Esophagus squamous epithelium (tissue), 5 donors: ENCODE data around the gene RASGEF1C. TPM values are rescaled to one million over a fixed set of nuclear protein-coding genes. Genes with fewer than 3 reads are reported as not detected.

Experiments used
- DNase-seq: peaks from one replicate; lab custom pipeline; 2025; lab: John Stamatoyannopoulos, UW
- H3K27ac ChIP-seq, 4 donors: fragments of 200-600 bp; sonication (generic); one replicate each; pipeline ENCODE4 v1.5.1; 2016 to 2019; ENCODE audit warnings: mild to moderate bottlenecking in 1 of 4
- H3K27me3 ChIP-seq, 4 donors: fragments of 200-600 bp; sonication (generic); 1 replicate in 3 of 4; 2 replicates in 1 of 4; pipeline versions ENCODE4 v1.5.1 to v1.6.0; 2017 to 2021; ENCODE audit warnings: antibody characterized with exemption in 1 of 4
- H3K36me3 ChIP-seq, 3 donors: fragments of 200-600 bp; sonication (generic); one replicate each; pipeline ENCODE4 v1.5.1; 2016 to 2019
- H3K4me1 ChIP-seq, 3 donors: fragments of 200-600 bp; sonication (generic); one replicate each; pipeline ENCODE4 v1.5.1; 2017 to 2019
- H3K4me3 ChIP-seq, 4 donors: fragments of 200-600 bp; sonication (generic); 1 replicate in 3 of 4; 2 replicates in 1 of 4; pipeline ENCODE4 v1.5.1; 2016 to 2019; ENCODE audit warnings: mild to moderate bottlenecking in 2 of 4, moderate library complexity in 1 of 4
- H3K9me3 ChIP-seq, 3 donors: fragments of 200-600 bp; sonication (generic); one replicate each; pipeline ENCODE4 v1.5.1; 2016 to 2019
- POLR2A ChIP-seq, 4 donors: fragments of 450-650 bp; IDR thresholded peaks; one replicate each; pipeline ENCODE4 v1.6.1; 2017; ENCODE audit warnings: antibody characterized with exemption in 4 of 4, mild to moderate bottlenecking in 4 of 4, moderate library complexity in 3 of 4
- WGBS, 2 donors: methylation state at CpG; one replicate each; pipeline ENCODE4 v1.1.5; 2018; 5-methylcytosine and 5-hydroxymethylcytosine counted together
- intact Hi-C: fragments of 100-400 bp; cut with DNase I; formaldehyde crosslinking; loops from one replicate; pipeline ENCODE4 v1.15.0; 2022
- total RNA-seq, 4 donors: library from RNA; depleted of rRNA; stranded (reverse); fragments of >200 nt; gene quantifications; one replicate each; pipeline ENCODE4 v1.1.0, GENCODE V29; 2016
- TF ChIP-seq, protein P1 (sequence below), 6 experiments: fragments of 450-650 bp in 4 of 6; fragments of 200-600 bp in 2 of 6; sonication (generic) in 2 of 6; IDR thresholded peaks; one replicate each; pipeline ENCODE4 v1.5.1; 2016 to 2019; ENCODE audit warnings: antibody characterized with exemption in 6 of 6, mild to moderate bottlenecking in 4 of 6, moderate library complexity in 4 of 6
- donor health status: DM: yes; HTN: yes; CAD: no.

Gene RASGEF1C
- total RNA-seq, 4 donors from 2014 or later = 0.19 to 0.26 TPM; not detected in 2

DNA sequence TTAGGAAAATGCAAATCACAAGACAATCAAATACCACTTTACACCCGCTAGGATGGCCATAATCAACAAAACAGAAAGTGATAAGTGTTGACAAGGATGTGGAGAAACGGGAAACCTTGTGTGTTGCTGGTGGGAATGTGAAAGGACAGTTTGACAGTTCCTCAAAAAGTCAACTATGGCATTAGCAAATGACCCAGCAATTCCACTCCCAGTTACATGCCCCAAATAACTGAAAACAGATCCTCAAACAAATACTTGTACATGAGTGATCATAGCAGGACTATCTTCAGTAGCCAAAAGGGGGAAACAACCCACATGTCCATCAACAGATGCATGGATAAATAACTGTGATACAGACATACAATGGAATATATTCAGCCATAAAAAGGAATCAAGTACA, 21.2 kb downstream of the RASGEF1C start:
- DNase-seq = no peak
- Histone ChIP-seq H3K27me3 (no peaks in the 10 kb centered on the region), H3K27ac (no peak overlapping the region), H3K9me3 (peaks cover 0 to 26% (median 7%) of the 10 kb centered on the region in 3 donors), H3K4me3 (no peak overlapping the region), H3K4me1 (no peaks in the 10 kb centered on the region), H3K36me3 (no peaks in the 10 kb centered on the region)
- intact Hi-C loops = no loop called here
- 48 to 77% methylated on average over 2 of the region's 2 CpGs for WGBS, 2 donors
- no peak for TF ChIP-seq POLR2A (IDR thresholded peaks at IDR 0.05)
- TF ChIP-seq, protein P1, sequence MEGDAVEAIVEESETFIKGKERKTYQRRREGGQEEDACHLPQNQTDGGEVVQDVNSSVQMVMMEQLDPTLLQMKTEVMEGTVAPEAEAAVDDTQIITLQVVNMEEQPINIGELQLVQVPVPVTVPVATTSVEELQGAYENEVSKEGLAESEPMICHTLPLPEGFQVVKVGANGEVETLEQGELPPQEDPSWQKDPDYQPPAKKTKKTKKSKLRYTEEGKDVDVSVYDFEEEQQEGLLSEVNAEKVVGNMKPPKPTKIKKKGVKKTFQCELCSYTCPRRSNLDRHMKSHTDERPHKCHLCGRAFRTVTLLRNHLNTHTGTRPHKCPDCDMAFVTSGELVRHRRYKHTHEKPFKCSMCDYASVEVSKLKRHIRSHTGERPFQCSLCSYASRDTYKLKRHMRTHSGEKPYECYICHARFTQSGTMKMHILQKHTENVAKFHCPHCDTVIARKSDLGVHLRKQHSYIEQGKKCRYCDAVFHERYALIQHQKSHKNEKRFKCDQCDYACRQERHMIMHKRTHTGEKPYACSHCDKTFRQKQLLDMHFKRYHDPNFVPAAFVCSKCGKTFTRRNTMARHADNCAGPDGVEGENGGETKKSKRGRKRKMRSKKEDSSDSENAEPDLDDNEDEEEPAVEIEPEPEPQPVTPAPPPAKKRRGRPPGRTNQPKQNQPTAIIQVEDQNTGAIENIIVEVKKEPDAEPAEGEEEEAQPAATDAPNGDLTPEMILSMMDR (IDR thresholded peaks at IDR 0.05) = no peak

DNA sequence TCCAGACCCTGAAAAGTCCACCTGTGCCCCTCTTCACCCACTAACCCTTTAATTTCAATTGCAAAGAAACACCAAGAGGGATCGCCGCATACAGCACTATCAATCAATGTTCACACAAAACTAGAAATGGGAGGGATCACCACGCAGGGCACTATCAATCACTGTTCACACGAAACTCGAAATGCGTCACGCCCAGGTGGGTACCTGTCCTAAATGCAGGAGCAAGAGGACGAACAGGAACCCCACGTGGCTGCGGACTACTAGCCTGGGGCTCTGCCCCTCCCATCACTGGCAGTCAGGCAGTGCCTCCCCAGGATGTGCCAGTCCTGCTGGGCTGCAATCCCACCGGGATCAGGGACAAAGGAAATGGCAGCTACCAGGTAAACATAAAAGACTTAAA, 28.2 kb downstream of the RASGEF1C start:
- TF ChIP-seq, protein P1 (IDR thresholded peaks at IDR 0.05) = no peak
- no peak for TF ChIP-seq POLR2A (IDR thresholded peaks at IDR 0.05)
- no peak for DNase-seq
- WGBS, 2 donors = 53% methylated on average over 11 of the region's 11 CpGs
- Histone ChIP-seq H3K9me3 (peaks cover 0 to 8% (median 7%) of the 10 kb centered on the region in 3 donors), H3K27me3 (peaks cover 0 to 26% (median 0%) of the 10 kb centered on the region in 4 donors), H3K4me3 (no peak overlapping the region), H3K27ac (no peak overlapping the region), H3K36me3 (no peaks in the 10 kb centered on the region), H3K4me1 (no peaks in the 10 kb centered on the region)
- intact Hi-C loops = no loop called here

DNA sequence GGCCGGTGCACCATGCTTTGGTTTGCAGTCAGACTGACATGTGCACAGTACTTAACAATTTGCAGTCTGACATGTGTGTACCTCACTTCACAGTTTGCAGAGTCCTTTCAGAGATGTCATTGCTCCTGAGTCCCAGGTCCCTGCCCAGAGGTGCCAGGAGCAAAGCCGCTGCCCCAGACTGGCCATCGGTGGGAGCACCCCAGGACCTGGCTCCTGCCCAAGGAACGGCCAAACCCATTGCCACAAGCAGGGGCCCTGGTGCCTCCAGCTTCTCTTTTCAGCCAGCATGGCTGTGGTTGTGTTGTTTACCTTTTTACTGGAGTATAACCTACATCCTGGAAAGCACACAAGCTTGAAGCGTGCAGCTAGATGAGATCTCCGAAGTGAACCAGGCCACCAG, 28.6 kb downstream of the RASGEF1C start:
- no peak for TF ChIP-seq POLR2A (IDR thresholded peaks at IDR 0.05)
- TF ChIP-seq, protein P1 (IDR thresholded peaks at IDR 0.05) = no peak
- WGBS, 2 donors = 52 to 66% methylated on average over 4 to 6 of the region's 6 CpGs
- Histone ChIP-seq H3K4me1 (no peaks in the 10 kb centered on the region), H3K36me3 (no peaks in the 10 kb centered on the region), H3K27ac (no peak overlapping the region), H3K9me3 (peaks cover 0 to 8% (median 7%) of the 10 kb centered on the region in 3 donors), H3K4me3 (no peak overlapping the region), H3K27me3 (peaks cover 0 to 26% (median 0%) of the 10 kb centered on the region in 4 donors)
- DNase-seq = no peak
- intact Hi-C loops = no loop called here

DNA sequence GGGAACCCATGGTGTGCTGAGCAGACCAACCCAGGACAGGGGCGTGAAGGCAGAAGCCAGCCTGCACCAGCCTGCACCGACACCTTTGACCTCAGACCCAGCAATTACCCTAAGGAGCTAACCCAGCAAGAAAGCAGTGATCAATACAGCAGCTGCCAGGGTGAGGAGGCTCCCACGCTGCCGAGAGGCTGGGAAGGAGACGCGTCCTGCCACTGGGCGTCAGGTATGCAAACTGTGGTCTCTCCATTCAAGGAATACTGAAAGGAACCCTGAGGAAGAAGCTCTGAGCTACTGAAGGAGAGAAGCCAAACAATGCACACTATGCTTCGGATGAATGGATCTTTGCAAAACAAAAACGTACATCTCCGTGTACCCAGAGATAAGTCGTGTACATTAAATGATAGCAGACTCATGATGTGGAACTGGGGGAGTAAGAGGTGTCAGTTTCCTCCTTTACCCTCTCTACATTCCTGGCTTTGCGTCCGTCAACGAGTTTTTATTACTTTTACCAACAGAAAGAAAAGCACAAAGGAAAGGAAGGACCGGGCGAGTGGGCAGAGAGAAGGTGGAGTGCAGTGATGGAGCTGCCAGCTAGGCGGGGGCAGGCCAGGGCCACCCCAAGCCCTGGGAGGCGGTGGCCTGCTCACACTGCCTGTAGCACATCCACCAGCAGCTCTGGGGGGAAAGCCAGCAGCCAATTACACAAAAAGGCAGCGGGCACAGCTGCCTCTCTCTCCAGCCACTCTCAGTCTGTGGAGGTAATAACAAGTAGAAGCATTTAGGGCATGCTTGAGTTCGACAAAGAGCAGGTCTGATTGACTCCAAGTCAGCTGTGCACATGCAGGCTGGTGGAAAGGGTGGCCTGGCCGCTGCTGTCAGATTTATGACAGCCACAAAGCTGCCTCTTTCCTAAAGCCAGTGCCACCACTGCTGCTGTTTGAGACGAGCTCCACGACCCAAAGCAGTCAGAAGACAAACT, 29.3 kb downstream of the RASGEF1C start:
- WGBS, 2 donors = 49 to 56% methylated on average over 19 to 21 of the region's 23 CpGs
- H3K36me3 ChIP-seq = no peaks in the 10 kb centered on the region
- H3K27ac ChIP-seq = no peak overlapping the region
- intact Hi-C loops = no loop called here
- TF ChIP-seq, protein P1 (IDR thresholded peaks at IDR 0.05) = no peak
- no peak for TF ChIP-seq POLR2A (IDR thresholded peaks at IDR 0.05)
- H3K4me1 ChIP-seq = no peaks in the 10 kb centered on the region
- H3K4me3 ChIP-seq = no peak overlapping the region
- no peak for DNase-seq
- peaks cover 0 to 26% (median 0%) of the 10 kb centered on the region in 4 donors for H3K27me3 ChIP-seq
- peaks cover 0 to 8% (median 7%) of the 10 kb centered on the region in 3 donors for H3K9me3 ChIP-seq
